Smooth muscle cell (in vitro differentiated cells): Measurements from ENCODE around the gene ATP8A1. TPM values are rescaled to one million over a fixed set of nuclear protein-coding genes. Genes with fewer than 3 reads are reported as not detected.

Experiments used
- DNase-seq: peaks from one replicate; lab custom pipeline; 2025; ENCODE audit not compliant: unreplicated experiment; lab: John Stamatoyannopoulos, UW
- H2AFZ ChIP-seq: fragments of 200-600 bp; sonication (generic); 2 replicates; pipeline ENCODE4 v1.6.0; 2016; ENCODE audit warnings: antibody characterized with exemption, low read depth, mild to moderate bottlenecking
- H3F3A ChIP-seq: fragments of 200-600 bp; sonication (generic); 2 replicates; pipeline ENCODE4 v1.6.0; 2017; ENCODE audit warnings: antibody characterized with exemption, low read depth
- H3K27ac ChIP-seq: fragments of 200-600 bp; sonication (generic); 2 replicates; pipeline ENCODE4 v1.5.1; 2016; ENCODE audit warnings: low read depth, mild to moderate bottlenecking
- H3K27me3 ChIP-seq: fragments of 200-600 bp; sonication (generic); 2 replicates; pipeline ENCODE4 v1.6.1; 2016; ENCODE audit warnings: low read depth, mild to moderate bottlenecking
- H3K36me3 ChIP-seq: fragments of 200-600 bp; sonication (generic); 2 replicates; pipeline ENCODE4 v1.5.1; 2016; ENCODE audit warnings: low read depth
- H3K4me1 ChIP-seq: fragments of 200-600 bp; sonication (generic); 2 replicates; pipeline ENCODE4 v1.5.1; 2016; ENCODE audit warnings: low read depth
- H3K4me2 ChIP-seq: fragments of 200-600 bp; sonication (generic); 2 replicates; pipeline ENCODE4 v1.6.0; 2016; ENCODE audit warnings: mild to moderate bottlenecking
- H3K4me3 ChIP-seq: fragments of 200-600 bp; sonication (generic); 2 replicates; pipeline ENCODE4 v1.5.1; 2016; ENCODE audit warnings: mild to moderate bottlenecking
- H3K79me2 ChIP-seq: fragments of 200-600 bp; sonication (generic); 2 replicates; pipeline ENCODE4 v1.6.0; 2016; ENCODE audit warnings: low read depth, mild to moderate bottlenecking
- H3K9ac ChIP-seq: fragments of 200-600 bp; sonication (generic); 2 replicates; pipeline ENCODE4 v1.6.0; 2016; ENCODE audit warnings: low read depth
- H3K9me3 ChIP-seq: fragments of 200-600 bp; sonication (generic); replicated peaks from 2 replicates; pipeline ENCODE4 v1.5.1; 2016; ENCODE audit warnings: low read depth
- H4K20me1 ChIP-seq: fragments of 200-600 bp; sonication (generic); 2 replicates; pipeline ENCODE4 v1.6.0; 2016; ENCODE audit warnings: low read depth
- CTCF ChIP-seq: fragments of 200-600 bp; sonication (generic); IDR thresholded peaks from 2 replicates; pipeline ENCODE4 v1.5.1; 2017; ENCODE audit warnings: borderline replicate concordance, mild to moderate bottlenecking, antibody characterized with exemption; ENCODE audit not compliant: insufficient read depth, poor library complexity, severe bottlenecking
- WGBS: methylation state at CpG from one replicate; pipeline ENCODE4 v1.1.7; 2016; ENCODE audit warnings: low lambda C conversion rate; 5-methylcytosine and 5-hydroxymethylcytosine counted together
- polyA plus RNA-seq: library from polyadenylated mRNA; unstranded; fragments of >200 nt; fragmentation: Nextera tagmentation; extraction: Ambion mirVana; gene quantifications from 2 replicates; pipeline ENCODE4 v1.2.1, GENCODE V29; 2016
- total RNA-seq: library from RNA; depleted of rRNA; stranded (reverse); fragments of >200 nt; gene quantifications from 2 replicates; pipeline ENCODE4 v1.2.3, GENCODE V29; 2014

Gene ATP8A1
- total and polyA plus RNA-seq, 2 experiments from 2014 or later = 1.8 TPM; not detected in 1

GRCh38 chr4:42607011-42607726, 49.7 kb downstream of the ATP8A1 start:
- Histone ChIP-seq H3K4me3 (no peak overlapping the region), H2AFZ (no peak overlapping the region), H3K4me2 (no peak overlapping the region), H3K4me1 (no peaks in the 10 kb centered on the region), H3K27ac (no peak overlapping the region), H3K9ac (no peak overlapping the region), H3K79me2 (no peaks in the 10 kb centered on the region), H4K20me1 (no peaks in the 10 kb centered on the region), H3F3A (no peaks in the 10 kb centered on the region), H3K36me3 (no peaks in the 10 kb centered on the region), H3K27me3 (no peaks in the 10 kb centered on the region), H3K9me3 (no peaks in the 10 kb centered on the region)
- no peak for DNase-seq
- TF ChIP-seq CTCF = no peak
- 68% methylated on average over 3 of the region's 3 CpGs for WGBS

GRCh38 chr4:42605264-42605663, 51.6 kb downstream of the ATP8A1 start:
- Histone ChIP-seq H3K4me3 (no peak overlapping the region), H3K36me3 (no peaks in the 10 kb centered on the region), H4K20me1 (no peaks in the 10 kb centered on the region), H3K9ac (no peak overlapping the region), H3K79me2 (no peaks in the 10 kb centered on the region), H3K4me2 (no peak overlapping the region), H3K27ac (no peak overlapping the region), H3K27me3 (no peaks in the 10 kb centered on the region), H3K4me1 (no peaks in the 10 kb centered on the region), H3F3A (no peaks in the 10 kb centered on the region), H2AFZ (no peak overlapping the region), H3K9me3 (no peaks in the 10 kb centered on the region)
- no peak for DNase-seq
- no peak for TF ChIP-seq CTCF
- 87% methylated on average over 5 of the region's 5 CpGs for WGBS

DNA sequence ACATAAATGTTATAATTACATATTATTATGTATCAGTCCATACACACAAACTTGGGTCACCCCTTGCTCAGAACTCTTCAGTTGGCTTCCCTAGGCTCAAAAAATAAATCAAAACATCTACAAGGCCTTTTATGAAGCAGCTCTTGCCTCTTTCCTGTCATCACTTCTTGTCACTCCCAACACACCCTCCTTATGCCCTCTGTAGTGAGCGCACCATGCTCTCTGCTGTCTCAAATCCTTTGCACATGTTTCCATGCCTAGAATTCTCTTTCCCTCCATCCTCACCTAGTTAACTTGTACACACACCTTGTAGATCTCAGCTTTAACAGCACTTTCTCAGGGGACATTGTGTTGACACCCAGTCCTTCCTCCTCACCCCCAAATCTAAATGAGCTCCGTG, 53.0 kb downstream of the ATP8A1 start:
- Histone ChIP-seq H3K9me3 (no peaks in the 10 kb centered on the region), H3K9ac (no peak overlapping the region), H3K27me3 (no peaks in the 10 kb centered on the region), H3K4me3 (no peak overlapping the region), H3K36me3 (no peaks in the 10 kb centered on the region), H3F3A (no peaks in the 10 kb centered on the region), H3K79me2 (no peaks in the 10 kb centered on the region), H3K4me2 (no peak overlapping the region), H4K20me1 (no peaks in the 10 kb centered on the region), H3K4me1 (no peaks in the 10 kb centered on the region), H2AFZ (no peak overlapping the region), H3K27ac (no peak overlapping the region)
- no peak for TF ChIP-seq CTCF
- DNase-seq = no peak
- WGBS = 95% methylated on average over 2 of the region's 2 CpGs

GRCh38 chr4:42600578-42600977, 56.3 kb downstream of the ATP8A1 start:
- TF ChIP-seq CTCF = no peak
- H2AFZ ChIP-seq = no peak overlapping the region
- peaks cover under 1% of the 10 kb centered on the region for H3K27me3 ChIP-seq
- no peaks in the 10 kb centered on the region for H3K36me3 ChIP-seq
- H3K4me2 ChIP-seq = no peak overlapping the region
- H3K9me3 ChIP-seq = no peaks in the 10 kb centered on the region
- H3K79me2 ChIP-seq = no peaks in the 10 kb centered on the region
- WGBS = 88% methylated on average over 2 of the region's 2 CpGs
- no peaks in the 10 kb centered on the region for H3K4me1 ChIP-seq
- H3F3A ChIP-seq = no peaks in the 10 kb centered on the region
- no peak overlapping the region for H3K4me3 ChIP-seq
- DNase-seq = no peak
- no peak overlapping the region for H3K9ac ChIP-seq
- no peaks in the 10 kb centered on the region for H4K20me1 ChIP-seq
- no peak overlapping the region for H3K27ac ChIP-seq
